Stimulated activated naive CD4-positive, alpha-beta T cell (primary cell): ENCODE results near the gene CDRT4.
A peak's percentile ranks its signal among the peaks of the same experiment; 100 is the strongest.
"Not testable (repeated sequence)": the region's sequence is repeated elsewhere in the genome, so short reads cannot be mapped to it uniquely, and the experiment has no call there.

Experiments used
- DNase-seq, 6 experiments: peaks; one replicate each; lab custom pipeline; 2025; lab: John Stamatoyannopoulos, UW

Gene CDRT4

GRCh38 chr17:15467592-15467991 lies at the start of gene CDRT4:
Gene CDRT4, minus strand, starts transcription at chr17:15467621. Its CDS starts 27,383 bp downstream, at chr17:15440238.
- no peak for DNase-seq

- no peak for DNase-seq
Observed at GRCh38 chr17:15516150-15516549, 48.7 kb upstream of the CDRT4 start.

GRCh38 chr17:15514469-15514868 lies 47.0 kb upstream of the CDRT4 start:
- DNase-seq: no peak

- no peak for DNase-seq
Observed at GRCh38 chr17:15513856-15514459, 46.5 kb upstream of the CDRT4 start.

GRCh38 chr17:15513058-15513791 lies 45.8 kb upstream of the CDRT4 start:
- DNase-seq: no peak

- DNase-seq: no peak
Observed at GRCh38 chr17:15512071-15512709, 44.8 kb upstream of the CDRT4 start.

- no peak for DNase-seq
Observed at GRCh38 chr17:15511142-15511541, 43.7 kb upstream of the CDRT4 start.

GRCh38 chr17:15510361-15510760 lies 42.9 kb upstream of the CDRT4 start:
- DNase-seq: no peak

- no peak for DNase-seq
Observed at GRCh38 chr17:15509095-15509494, 41.7 kb upstream of the CDRT4 start.

GRCh38 chr17:15508466-15508865 lies 41.0 kb upstream of the CDRT4 start:
- no peak for DNase-seq

GRCh38 chr17:15507896-15508295 lies 40.5 kb upstream of the CDRT4 start:
- no peak for DNase-seq

GRCh38 chr17:15507001-15507400 lies 39.6 kb upstream of the CDRT4 start:
- DNase-seq: no peak

- DNase-seq: not testable (repeated sequence)
Observed at GRCh38 chr17:15505708-15506107, 38.3 kb upstream of the CDRT4 start.

GRCh38 chr17:15503731-15504130 lies 36.3 kb upstream of the CDRT4 start:
- DNase-seq: no peak

- peak in 5 of 6 experiments; percentile 23 to 57 (median 42) for DNase-seq
Observed at GRCh38 chr17:15502369-15503112, 35.1 kb upstream of the CDRT4 start.

GRCh38 chr17:15501793-15502192 lies 34.4 kb upstream of the CDRT4 start:
- DNase-seq: no peak

- DNase-seq: no peak
Observed at GRCh38 chr17:15501282-15501681, 33.9 kb upstream of the CDRT4 start.

GRCh38 chr17:15498107-15498506 lies 30.7 kb upstream of the CDRT4 start:
- DNase-seq: no peak

- DNase-seq: no peak
Observed at GRCh38 chr17:15496735-15497670, 29.6 kb upstream of the CDRT4 start.

GRCh38 chr17:15494821-15495220 lies 27.4 kb upstream of the CDRT4 start:
- DNase-seq: no peak

- DNase-seq: no peak
Observed at GRCh38 chr17:15493693-15494035, 26.2 kb upstream of the CDRT4 start.
